ENCODE results near the gene USP32. TPM values are rescaled to one million over a fixed set of nuclear protein-coding genes. Genes with fewer than 3 reads are reported as not detected.

The USP32 gene
- total and polyA plus RNA-seq, 2 of the 8 experiments (the other 6 are each of a cell fraction or from before 2014, with no cell fraction given) = 29.6 to 112 TPM

DNA sequence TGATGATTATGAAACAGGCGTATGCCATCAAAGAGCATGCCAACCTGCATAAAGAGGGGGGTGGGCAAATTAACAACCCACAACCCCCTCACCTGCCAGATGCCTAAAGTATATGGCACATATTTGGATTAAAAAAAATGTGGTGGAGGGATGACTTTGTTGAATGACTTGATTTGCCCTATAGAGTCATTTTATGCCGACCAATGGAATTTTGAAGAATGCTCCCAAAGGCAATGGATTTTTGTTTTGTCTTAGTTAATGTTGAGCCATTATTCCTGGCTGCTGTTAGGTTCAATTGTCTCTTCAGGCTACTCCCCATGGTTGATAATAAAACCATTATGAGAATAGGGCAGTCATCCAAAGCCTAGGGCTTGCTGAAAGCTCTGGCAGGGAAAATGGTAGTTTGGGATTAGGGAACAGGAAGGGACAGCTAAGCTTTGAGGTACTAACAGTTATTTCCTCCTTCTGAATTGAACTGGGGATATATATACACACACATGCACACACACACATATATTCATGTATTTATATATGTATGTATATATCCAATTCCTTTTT, 24.5 kb upstream of the USP32 start (continued):
- TF ChIP-seq SIX5 (IDR thresholded peaks at IDR 0.05; ENCODE audit: low read depth, low read length) = no peak
- no peak for TF ChIP-seq BCL11A (IDR thresholded peaks at IDR 0.05; ENCODE audit: low read depth in 2 of 2, low read length in 2 of 2)
- no peak for TF ChIP-seq CREB1 (IDR thresholded peaks at IDR 0.05)
- TF ChIP-seq RNF2 (IDR thresholded peaks at IDR 0.05; ENCODE audit: borderline replicate concordance, low read depth, low read length, missing control alignments, poor library complexity, severe bottlenecking) = no peak
- TF ChIP-seq RFX5 (IDR thresholded peaks at IDR 0.05; ENCODE audit: borderline replicate concordance, low read depth, low read length) = no peak
- no peak for TF ChIP-seq TEAD4 (IDR thresholded peaks at IDR 0.05; ENCODE audit: low read depth, low read length)
- no peak for TF ChIP-seq TAF7 (optimal IDR thresholded peaks at IDR 0.05; ENCODE audit: borderline replicate concordance, low read depth, low read length)
- no peak for TF ChIP-seq PHF8 (conservative IDR thresholded peaks at IDR 0.05; ENCODE audit: low read depth, low read length)
- no peak for TF ChIP-seq FOSL1 (IDR thresholded peaks at IDR 0.05; ENCODE audit: insufficient read depth, low read depth, low read length)
